HepG2 (cell line): ENCODE results near the gene INHA. TPM values are rescaled to one million over a fixed set of nuclear protein-coding genes. Genes with fewer than 3 reads are reported as not detected.
A peak's percentile ranks its signal among the peaks of the same experiment; 100 is the strongest.

Source experiments
- HMGA1 ChIP-seq: sonication (generic); formaldehyde crosslinking; conservative IDR thresholded peaks from 2 replicates; pipeline ENCODE4 v1.4.0; 2020; ENCODE audit warnings: missing genetic modification reagents
- KDM4B ChIP-seq: sonication (generic); formaldehyde crosslinking; IDR thresholded peaks from 2 replicates; pipeline ENCODE4 v1.4.0; 2020; ENCODE audit warnings: missing genetic modification reagents
- MED8 ChIP-seq: sonication (generic); formaldehyde crosslinking; IDR thresholded peaks from 2 replicates; pipeline ENCODE4 v1.8.1; 2023; ENCODE audit warnings: mild to moderate bottlenecking, missing genetic modification reagents; ENCODE audit not compliant: insufficient replicate concordance
- MXD1 ChIP-seq: sonication (generic); formaldehyde crosslinking; IDR thresholded peaks from 2 replicates; pipeline ENCODE4 v1.4.0; 2020; ENCODE audit warnings: mild to moderate bottlenecking, missing genetic modification reagents
- PCBP1 ChIP-seq: fragments of 200-400 bp; formaldehyde crosslinking; IDR thresholded peaks from 2 replicates; pipeline ENCODE4 v1.6.1; 2017; ENCODE audit warnings: mild to moderate bottlenecking, low read depth, low read length, borderline replicate concordance
- RBAK ChIP-seq: sonication (generic); formaldehyde crosslinking; IDR thresholded peaks from 2 replicates; pipeline ENCODE4 v1.5.1; 2020; ENCODE audit warnings: mild to moderate bottlenecking, missing genetic modification reagents
- SP2 ChIP-seq: sonication (generic); formaldehyde crosslinking; IDR thresholded peaks from 2 replicates; pipeline ENCODE4 v1.5.1; 2020; ENCODE audit warnings: mild to moderate bottlenecking, missing genetic modification reagents
- SPEN ChIP-seq: sonication (generic); formaldehyde crosslinking; IDR thresholded peaks from 2 replicates; pipeline ENCODE4 v1.5.1; 2020; ENCODE audit warnings: low read depth, mild to moderate bottlenecking, missing genetic modification reagents
- TIGD3 ChIP-seq: sonication (generic); formaldehyde crosslinking; IDR thresholded peaks from 2 replicates; pipeline ENCODE4 v1.5.1; 2020; ENCODE audit warnings: mild to moderate bottlenecking, missing genetic modification reagents, borderline replicate concordance
- ZMAT3 ChIP-seq: sonication (generic); formaldehyde crosslinking; conservative IDR thresholded peaks from 2 replicates; pipeline ENCODE4 v1.7.0; 2021; ENCODE audit warnings: missing genetic modification reagents
- ZNF205 ChIP-seq: IDR thresholded peaks from 2 replicates; pipeline ENCODE4 v1.6.1; 2018; ENCODE audit warnings: missing biosample characterization, missing genetic modification reagents
- ZNF260 ChIP-seq: sonication (generic); formaldehyde crosslinking; IDR thresholded peaks from 2 replicates; pipeline ENCODE4 v1.4.0; 2020; ENCODE audit warnings: missing genetic modification reagents, low read depth, mild to moderate bottlenecking, borderline replicate concordance
- ZNF639 ChIP-seq: conservative IDR thresholded peaks from 2 replicates; pipeline ENCODE4 v1.6.1; 2018; ENCODE audit warnings: missing genetic modification reagents
- polyA plus RNA-seq, 8 experiments: library from polyadenylated mRNA; depleted of rRNA in 3 of 8; stranded (reverse) in 7 of 8; unstranded in 1 of 8; fragments of >200 nt; fragmentation: Illumina TruSeq in 4 of 8; extraction: Trizol in 4 of 8; gene quantifications; 2 replicates each; pipeline versions ENCODE4 v1.2.1 to v1.2.3, GENCODE V29; 2011 to 2016; ENCODE audit warnings: low read depth in 4 of 8, missing spikeins in 1 of 8, mixed read lengths in 1 of 8; ENCODE audit not compliant: insufficient read depth in 1 of 8
- total RNA-seq, 5 experiments: library from RNA; depleted of rRNA; stranded (reverse); fragments of >200 nt; fragmentation: Illumina TruSeq; extraction: Trizol; gene quantifications; 2 replicates each; pipeline ENCODE4 v1.2.3, GENCODE V29; 2016; ENCODE audit warnings: low read depth in 1 of 5
- TF ChIP-seq, protein P1 (sequence below): sonication (generic); formaldehyde crosslinking; IDR thresholded peaks from 2 replicates; pipeline ENCODE4 v1.8.1; 2023; ENCODE audit warnings: mild to moderate bottlenecking, missing genetic modification reagents
- TF ChIP-seq, protein P2 (sequence below): IDR thresholded peaks from 2 replicates; pipeline ENCODE4 v1.4.0; 2020; ENCODE audit warnings: mild to moderate bottlenecking, missing genetic modification reagents
- TF ChIP-seq, protein P3 (sequence below): sonication (generic); formaldehyde crosslinking; IDR thresholded peaks from 2 replicates; pipeline ENCODE4 v1.4.0; 2020; ENCODE audit warnings: missing genetic modification reagents, borderline replicate concordance

INHA gene
- total and polyA plus RNA-seq, 2 of the 13 experiments (the other 11 are each of a cell fraction or from before 2014, with no cell fraction given), result 4.1 to 15.2 TPM

GRCh38 chr2:219543596-219544358, 28.3 kb upstream of the INHA start, which contains the start of the genes CHPF and TMEM198 (continued):
- TF ChIP-seq PCBP1 (peak; percentile 76), MED8 (CRISPR knock-in tag) (no peak), HMGA1 (CRISPR knock-in tag) (no peak), SPEN (peak; percentile 91), ZNF205 (CRISPR knock-in tag) (0 out of 2 replicates have a peak, but pooled peaks have one; percentile 77), ZNF639 (CRISPR knock-in tag) (peak; percentile 81), MXD1 (CRISPR knock-in tag) (peak; percentile 86; the same call in 1 of the 2 replicates), TIGD3 (CRISPR knock-in tag) (0 out of 2 replicates have a peak, but pooled peaks have one; percentile 54), KDM4B (CRISPR knock-in tag) (peak; percentile 96), SP2 (CRISPR knock-in tag) (peak; percentile 77), ZMAT3 (CRISPR knock-in tag) (peak; percentile 88), RBAK (no peak), ZNF260 (CRISPR knock-in tag) (no peak)
- TF ChIP-seq, protein P1, sequence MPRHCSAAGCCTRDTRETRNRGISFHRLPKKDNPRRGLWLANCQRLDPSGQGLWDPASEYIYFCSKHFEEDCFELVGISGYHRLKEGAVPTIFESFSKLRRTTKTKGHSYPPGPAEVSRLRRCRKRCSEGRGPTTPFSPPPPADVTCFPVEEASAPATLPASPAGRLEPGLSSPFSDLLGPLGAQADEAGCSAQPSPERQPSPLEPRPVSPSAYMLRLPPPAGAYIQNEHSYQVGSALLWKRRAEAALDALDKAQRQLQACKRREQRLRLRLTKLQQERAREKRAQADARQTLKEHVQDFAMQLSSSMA (CRISPR knock-in tag), result no peak
- TF ChIP-seq, protein P2, sequence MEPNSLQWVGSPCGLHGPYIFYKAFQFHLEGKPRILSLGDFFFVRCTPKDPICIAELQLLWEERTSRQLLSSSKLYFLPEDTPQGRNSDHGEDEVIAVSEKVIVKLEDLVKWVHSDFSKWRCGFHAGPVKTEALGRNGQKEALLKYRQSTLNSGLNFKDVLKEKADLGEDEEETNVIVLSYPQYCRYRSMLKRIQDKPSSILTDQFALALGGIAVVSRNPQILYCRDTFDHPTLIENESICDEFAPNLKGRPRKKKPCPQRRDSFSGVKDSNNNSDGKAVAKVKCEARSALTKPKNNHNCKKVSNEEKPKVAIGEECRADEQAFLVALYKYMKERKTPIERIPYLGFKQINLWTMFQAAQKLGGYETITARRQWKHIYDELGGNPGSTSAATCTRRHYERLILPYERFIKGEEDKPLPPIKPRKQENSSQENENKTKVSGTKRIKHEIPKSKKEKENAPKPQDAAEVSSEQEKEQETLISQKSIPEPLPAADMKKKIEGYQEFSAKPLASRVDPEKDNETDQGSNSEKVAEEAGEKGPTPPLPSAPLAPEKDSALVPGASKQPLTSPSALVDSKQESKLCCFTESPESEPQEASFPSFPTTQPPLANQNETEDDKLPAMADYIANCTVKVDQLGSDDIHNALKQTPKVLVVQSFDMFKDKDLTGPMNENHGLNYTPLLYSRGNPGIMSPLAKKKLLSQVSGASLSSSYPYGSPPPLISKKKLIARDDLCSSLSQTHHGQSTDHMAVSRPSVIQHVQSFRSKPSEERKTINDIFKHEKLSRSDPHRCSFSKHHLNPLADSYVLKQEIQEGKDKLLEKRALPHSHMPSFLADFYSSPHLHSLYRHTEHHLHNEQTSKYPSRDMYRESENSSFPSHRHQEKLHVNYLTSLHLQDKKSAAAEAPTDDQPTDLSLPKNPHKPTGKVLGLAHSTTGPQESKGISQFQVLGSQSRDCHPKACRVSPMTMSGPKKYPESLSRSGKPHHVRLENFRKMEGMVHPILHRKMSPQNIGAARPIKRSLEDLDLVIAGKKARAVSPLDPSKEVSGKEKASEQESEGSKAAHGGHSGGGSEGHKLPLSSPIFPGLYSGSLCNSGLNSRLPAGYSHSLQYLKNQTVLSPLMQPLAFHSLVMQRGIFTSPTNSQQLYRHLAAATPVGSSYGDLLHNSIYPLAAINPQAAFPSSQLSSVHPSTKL, result peak; percentile 66; the same call in 1 of the 2 replicates
- TF ChIP-seq, protein P3, sequence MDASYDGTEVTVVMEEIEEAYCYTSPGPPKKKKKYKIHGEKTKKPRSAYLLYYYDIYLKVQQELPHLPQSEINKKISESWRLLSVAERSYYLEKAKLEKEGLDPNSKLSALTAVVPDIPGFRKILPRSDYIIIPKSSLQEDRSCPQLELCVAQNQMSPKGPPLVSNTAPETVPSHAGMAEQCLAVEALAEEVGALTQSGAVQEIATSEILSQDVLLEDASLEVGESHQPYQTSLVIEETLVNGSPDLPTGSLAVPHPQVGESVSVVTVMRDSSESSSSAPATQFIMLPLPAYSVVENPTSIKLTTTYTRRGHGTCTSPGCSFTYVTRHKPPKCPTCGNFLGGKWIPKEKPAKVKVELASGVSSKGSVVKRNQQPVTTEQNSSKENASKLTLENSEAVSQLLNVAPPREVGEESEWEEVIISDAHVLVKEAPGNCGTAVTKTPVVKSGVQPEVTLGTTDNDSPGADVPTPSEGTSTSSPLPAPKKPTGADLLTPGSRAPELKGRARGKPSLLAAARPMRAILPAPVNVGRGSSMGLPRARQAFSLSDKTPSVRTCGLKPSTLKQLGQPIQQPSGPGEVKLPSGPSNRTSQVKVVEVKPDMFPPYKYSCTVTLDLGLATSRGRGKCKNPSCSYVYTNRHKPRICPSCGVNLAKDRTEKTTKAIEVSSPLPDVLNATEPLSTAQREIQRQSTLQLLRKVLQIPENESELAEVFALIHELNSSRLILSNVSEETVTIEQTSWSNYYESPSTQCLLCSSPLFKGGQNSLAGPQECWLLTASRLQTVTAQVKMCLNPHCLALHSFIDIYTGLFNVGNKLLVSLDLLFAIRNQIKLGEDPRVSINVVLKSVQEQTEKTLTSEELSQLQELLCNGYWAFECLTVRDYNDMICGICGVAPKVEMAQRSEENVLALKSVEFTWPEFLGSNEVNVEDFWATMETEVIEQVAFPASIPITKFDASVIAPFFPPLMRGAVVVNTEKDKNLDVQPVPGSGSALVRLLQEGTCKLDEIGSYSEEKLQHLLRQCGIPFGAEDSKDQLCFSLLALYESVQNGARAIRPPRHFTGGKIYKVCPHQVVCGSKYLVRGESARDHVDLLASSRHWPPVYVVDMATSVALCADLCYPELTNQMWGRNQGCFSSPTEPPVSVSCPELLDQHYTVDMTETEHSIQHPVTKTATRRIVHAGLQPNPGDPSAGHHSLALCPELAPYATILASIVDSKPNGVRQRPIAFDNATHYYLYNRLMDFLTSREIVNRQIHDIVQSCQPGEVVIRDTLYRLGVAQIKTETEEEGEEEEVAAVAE, result peak; percentile 85; the same call in 1 of the 2 replicates
